H9 (cell line): Measurements from ENCODE around the gene FBXO24. TPM values are rescaled to one million over a fixed set of nuclear protein-coding genes. Genes with fewer than 3 reads are reported as not detected.
A peak's percentile ranks its signal among the peaks of the same experiment; 100 is the strongest.

ENCODE experiments used
- DNase-seq: peaks from one replicate; pipeline ENCODE4 v3.0.0-alpha.2; 2017
- H2AFZ ChIP-seq: one replicate; pipeline ENCODE4 v1.6.1; 2013; ENCODE audit warnings: mild to moderate bottlenecking, low read length, control low read depth, moderate library complexity
- H2AK5ac ChIP-seq: 2 replicates; pipeline ENCODE4 v1.6.1; 2013; ENCODE audit warnings: low read length, control low read depth, mixed read lengths; ENCODE audit not compliant: insufficient read length
- H2BK120ac ChIP-seq: one replicate; pipeline ENCODE4 v1.6.1; 2013; ENCODE audit warnings: low read depth, mild to moderate bottlenecking, low read length, control low read depth, inconsistent platforms; ENCODE audit not compliant: poor library complexity, severe bottlenecking
- H2BK12ac ChIP-seq: 2 replicates; pipeline ENCODE4 v1.6.1; 2013; ENCODE audit warnings: low read length, control low read depth, mixed read lengths, low read depth; ENCODE audit not compliant: insufficient read length
- H2BK15ac ChIP-seq: 2 replicates; pipeline ENCODE4 v1.6.1; 2013; ENCODE audit warnings: low read depth, low read length, control low read depth
- H2BK20ac ChIP-seq: one replicate; pipeline ENCODE4 v1.6.1; 2013; ENCODE audit warnings: low read depth, mild to moderate bottlenecking, low read length, control low read depth, inconsistent platforms; ENCODE audit not compliant: poor library complexity, severe bottlenecking
- H2BK5ac ChIP-seq: 2 replicates; pipeline ENCODE4 v1.6.1; 2013; ENCODE audit warnings: low read length, control low read depth, mixed read lengths; ENCODE audit not compliant: insufficient read length
- H3K14ac ChIP-seq: 2 replicates; pipeline ENCODE4 v1.6.1; 2013; ENCODE audit warnings: low read length, control low read depth; ENCODE audit not compliant: insufficient read depth
- H3K18ac ChIP-seq: 2 replicates; pipeline ENCODE4 v1.6.1; 2013; ENCODE audit warnings: low read depth, mild to moderate bottlenecking, mixed read lengths, low read length, control low read depth; ENCODE audit not compliant: insufficient read length
- H3K23ac ChIP-seq: 2 replicates; pipeline ENCODE4 v1.6.1; 2013; ENCODE audit warnings: low read length, control low read depth, mixed read lengths, low read depth; ENCODE audit not compliant: insufficient read length
- H3K23me2 ChIP-seq: 2 replicates; pipeline ENCODE4 v1.6.1; 2013; ENCODE audit warnings: low read depth, mild to moderate bottlenecking, mixed read lengths, low read length, control low read depth; ENCODE audit not compliant: insufficient read length, poor library complexity, severe bottlenecking
- H3K27ac ChIP-seq: 2 replicates; pipeline ENCODE4 v1.5.1; 2013; ENCODE audit warnings: low read length, control low read depth, mixed read lengths, low read depth; ENCODE audit not compliant: insufficient read length
- H3K27me3 ChIP-seq: 2 replicates; pipeline ENCODE4 v1.6.1; 2013; ENCODE audit warnings: low read length, control low read depth, inconsistent platforms; ENCODE audit not compliant: insufficient read depth
- H3K4ac ChIP-seq: 2 replicates; pipeline ENCODE4 v1.6.1; 2013; ENCODE audit warnings: low read depth, mild to moderate bottlenecking, control low read depth, inconsistent platforms, low read length, moderate library complexity
- H3K4me1 ChIP-seq: 2 replicates; pipeline ENCODE4 v1.6.1; 2013; ENCODE audit warnings: low read length, control low read depth, inconsistent platforms; ENCODE audit not compliant: insufficient read depth
- H3K4me2 ChIP-seq: 2 replicates; pipeline ENCODE4 v1.6.1; 2013; ENCODE audit warnings: low read length, control low read depth, mixed read lengths; ENCODE audit not compliant: insufficient read length, insufficient read depth
- H3K56ac ChIP-seq: 2 replicates; pipeline ENCODE4 v1.6.1; 2013; ENCODE audit warnings: low read depth, mild to moderate bottlenecking, mixed read lengths, low read length, control low read depth; ENCODE audit not compliant: insufficient read length
- H3K79me1 ChIP-seq: 2 replicates; pipeline ENCODE4 v1.6.1; 2013; ENCODE audit warnings: low read depth, mild to moderate bottlenecking, moderate library complexity, low read length, control low read depth, inconsistent platforms; ENCODE audit not compliant: insufficient read depth, poor library complexity, severe bottlenecking
- H3K79me2 ChIP-seq: 2 replicates; pipeline ENCODE4 v1.6.1; 2013; ENCODE audit warnings: low read length, control low read depth, inconsistent platforms; ENCODE audit not compliant: insufficient read depth
- H3K9ac ChIP-seq: 2 replicates; pipeline ENCODE4 v1.6.1; 2013; ENCODE audit warnings: low read length, control low read depth, mixed read lengths; ENCODE audit not compliant: insufficient read length; ENCODE audit errors: extremely low read depth
- H3K9me3 ChIP-seq: one replicate; pipeline ENCODE4 v1.6.1; 2013; ENCODE audit warnings: low read depth, low read length, inconsistent platforms; ENCODE audit not compliant: control insufficient read depth
- H3T11ph ChIP-seq: one replicate; pipeline ENCODE4 v1.6.1; 2013; ENCODE audit warnings: mild to moderate bottlenecking, low read length, control low read depth, inconsistent platforms
- H4K20me1 ChIP-seq: one replicate; pipeline ENCODE4 v1.6.1; 2013; ENCODE audit not compliant: control insufficient read depth, insufficient read length, insufficient read depth
- H4K5ac ChIP-seq: 2 replicates; pipeline ENCODE4 v1.6.1; 2013; ENCODE audit warnings: low read depth, mild to moderate bottlenecking, mixed read lengths, low read length, control low read depth; ENCODE audit not compliant: insufficient read length
- H4K8ac ChIP-seq: replicated peaks from 2 replicates; pipeline ENCODE4 v1.6.1; 2013; ENCODE audit warnings: low read length, control low read depth, mixed read lengths, low read depth; ENCODE audit not compliant: insufficient read length
- H4K91ac ChIP-seq: 2 replicates; pipeline ENCODE4 v1.6.1; 2013; ENCODE audit warnings: low read depth, mild to moderate bottlenecking, moderate library complexity, mixed read lengths, low read length, control low read depth; ENCODE audit not compliant: insufficient read length
- H3K27ac Mint-ChIP-seq, 3 experiments: 2 replicates in 2 of 3; 3 replicates in 1 of 3; pipeline ENCODE4 v1.8.0; 2020 to 2021; ENCODE audit warnings: mixed read lengths in 3 of 3, mild to moderate bottlenecking in 1 of 3, moderate library complexity in 1 of 3
- H3K27me3 Mint-ChIP-seq: 2 replicates; pipeline ENCODE4 v1.8.0; 2021; ENCODE audit warnings: low read depth, mild to moderate bottlenecking, moderate library complexity, mixed read lengths
- H3K36me3 Mint-ChIP-seq, 3 experiments: 2 replicates in 2 of 3; 3 replicates in 1 of 3; pipeline ENCODE4 v1.8.0; 2020 to 2021; ENCODE audit warnings: low read depth in 3 of 3, mixed read lengths in 3 of 3; ENCODE audit not compliant: insufficient read depth in 1 of 3
- H3K4me1 Mint-ChIP-seq, 2 experiments: 2 replicates each; pipeline ENCODE4 v1.8.0; 2020; ENCODE audit warnings: mixed read lengths in 2 of 2
- H3K4me3 Mint-ChIP-seq, 2 experiments: 2 replicates in 1 of 2; 3 replicates in 1 of 2; pipeline ENCODE4 v1.8.0; 2020 to 2021; ENCODE audit warnings: mild to moderate bottlenecking in 2 of 2, mixed read lengths in 2 of 2, moderate library complexity in 1 of 2
- H3K9me3 Mint-ChIP-seq, 2 experiments: 2 replicates in 1 of 2; 3 replicates in 1 of 2; pipeline ENCODE4 v1.8.0; 2020; ENCODE audit warnings: mild to moderate bottlenecking in 2 of 2, mixed read lengths in 2 of 2, moderate library complexity in 1 of 2
- WGBS: extraction: QIAGEN DNeasy Blood & Tissue Kit; methylation state at CpG from one replicate; pipeline ENCODE4 v1.1.7; 2013; ENCODE audit warnings: missing lambda C conversion rate, low lambda C conversion rate, mixed read lengths; ENCODE audit not compliant: insufficient read length; ENCODE audit errors: extremely low coverage; 5-methylcytosine and 5-hydroxymethylcytosine counted together
- total RNA-seq: library from RNA; stranded (reverse); gene quantifications from 2 replicates; pipeline ENCODE4 v1.2.1, GENCODE V29; 2021
- TF ChIP-seq, protein P1 (sequence below): fragments of 200-600 bp; sonication (generic); conservative IDR thresholded peaks from 3 replicates; pipeline ENCODE4 v1.8.0; 2021; ENCODE audit warnings: antibody characterized with exemption, mild to moderate bottlenecking

FBXO24 gene
- total RNA-seq, 1 experiment from 2014 or later, result 0.85 TPM

- Mint-ChIP-seq H3K9me3 (no peaks in the 10 kb centered on the region), H3K27me3 (peaks cover 5% of the 10 kb centered on the region), H3K4me1 (peaks cover 16 to 19% of the 10 kb centered on the region in 2 experiments), H3K27ac (peak overlapping the region in 1 of 3 experiments; percentile 71; a peak in 1 of 7 replicates), H3K4me3 (no peak overlapping the region), H3K36me3 (peaks cover 11 to 27% (median 23%) of the 10 kb centered on the region in 3 experiments; a peak in 6 of 7 replicates)
- Histone ChIP-seq H3K23me2 (peaks cover 1% of the 10 kb centered on the region), H3K27ac (no peak overlapping the region), H2BK12ac (no peak overlapping the region), H2AFZ (no peak overlapping the region), H3K18ac (no peak overlapping the region), H3K79me2 (no peaks in the 10 kb centered on the region), H3K9ac (no peak overlapping the region), H3K4me1 (peaks cover 5% of the 10 kb centered on the region; the same call in 1 of the 2 replicates), H4K91ac (no peak overlapping the region), H2BK120ac (no peak overlapping the region), H3K4me2 (no peak overlapping the region), H3K14ac (no peak overlapping the region), H2BK20ac (no peak overlapping the region), H2BK5ac (no peak overlapping the region), H3K23ac (no peak overlapping the region), H3K9me3 (no peaks in the 10 kb centered on the region), H3K56ac (no peak overlapping the region), H4K20me1 (no peaks in the 10 kb centered on the region), H3K79me1 (no peaks in the 10 kb centered on the region), H3K4ac (no peak overlapping the region), H2AK5ac (no peak overlapping the region), H3T11ph (no peak overlapping the region), H3K27me3 (no peaks in the 10 kb centered on the region), H4K5ac (no peak overlapping the region), H2BK15ac (no peak overlapping the region), H4K8ac (no peak overlapping the region)
- peak; percentile 48 for DNase-seq
- TF ChIP-seq, protein P1, sequence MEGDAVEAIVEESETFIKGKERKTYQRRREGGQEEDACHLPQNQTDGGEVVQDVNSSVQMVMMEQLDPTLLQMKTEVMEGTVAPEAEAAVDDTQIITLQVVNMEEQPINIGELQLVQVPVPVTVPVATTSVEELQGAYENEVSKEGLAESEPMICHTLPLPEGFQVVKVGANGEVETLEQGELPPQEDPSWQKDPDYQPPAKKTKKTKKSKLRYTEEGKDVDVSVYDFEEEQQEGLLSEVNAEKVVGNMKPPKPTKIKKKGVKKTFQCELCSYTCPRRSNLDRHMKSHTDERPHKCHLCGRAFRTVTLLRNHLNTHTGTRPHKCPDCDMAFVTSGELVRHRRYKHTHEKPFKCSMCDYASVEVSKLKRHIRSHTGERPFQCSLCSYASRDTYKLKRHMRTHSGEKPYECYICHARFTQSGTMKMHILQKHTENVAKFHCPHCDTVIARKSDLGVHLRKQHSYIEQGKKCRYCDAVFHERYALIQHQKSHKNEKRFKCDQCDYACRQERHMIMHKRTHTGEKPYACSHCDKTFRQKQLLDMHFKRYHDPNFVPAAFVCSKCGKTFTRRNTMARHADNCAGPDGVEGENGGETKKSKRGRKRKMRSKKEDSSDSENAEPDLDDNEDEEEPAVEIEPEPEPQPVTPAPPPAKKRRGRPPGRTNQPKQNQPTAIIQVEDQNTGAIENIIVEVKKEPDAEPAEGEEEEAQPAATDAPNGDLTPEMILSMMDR, result no peak
- WGBS, result no CpG with 5 or more reads among the region's 14 CpGs
Observed at GRCh38 chr7:100575206-100575631, 10.9 kb upstream of the FBXO24 start.
